NT2/D1 (cell line): ENCODE data around the gene WDR5.

Experiments used
- SUZ12 ChIP-seq: IDR thresholded peaks from 2 replicates; pipeline ENCODE4 v1.6.1; 2011; ENCODE audit not compliant: insufficient read length, insufficient read depth; ENCODE audit errors: extremely low read depth
- YY1 ChIP-seq: IDR thresholded peaks from 2 replicates; pipeline ENCODE4 v1.6.1; 2011; ENCODE audit not compliant: insufficient read length, insufficient read depth
- ZNF274 ChIP-seq: IDR thresholded peaks from 2 replicates; pipeline ENCODE4 v1.6.1; 2011; ENCODE audit warnings: mild to moderate bottlenecking, low read depth, low read length

GRCh38 chr9:134189145-134189469 is 53.2 kb downstream of the WDR5 start:
- TF ChIP-seq ZNF274 (no peak), YY1 (no peak), SUZ12 (no peak)
